ENCODE measurements around the gene PTPN18.

- TF ChIP-seq POLR2A (IDR thresholded peaks at IDR 0.05) (no peak), POLR2AphosphoS5 (IDR thresholded peaks at IDR 0.05) (no peak)
- TF ChIP-seq, protein P1, sequence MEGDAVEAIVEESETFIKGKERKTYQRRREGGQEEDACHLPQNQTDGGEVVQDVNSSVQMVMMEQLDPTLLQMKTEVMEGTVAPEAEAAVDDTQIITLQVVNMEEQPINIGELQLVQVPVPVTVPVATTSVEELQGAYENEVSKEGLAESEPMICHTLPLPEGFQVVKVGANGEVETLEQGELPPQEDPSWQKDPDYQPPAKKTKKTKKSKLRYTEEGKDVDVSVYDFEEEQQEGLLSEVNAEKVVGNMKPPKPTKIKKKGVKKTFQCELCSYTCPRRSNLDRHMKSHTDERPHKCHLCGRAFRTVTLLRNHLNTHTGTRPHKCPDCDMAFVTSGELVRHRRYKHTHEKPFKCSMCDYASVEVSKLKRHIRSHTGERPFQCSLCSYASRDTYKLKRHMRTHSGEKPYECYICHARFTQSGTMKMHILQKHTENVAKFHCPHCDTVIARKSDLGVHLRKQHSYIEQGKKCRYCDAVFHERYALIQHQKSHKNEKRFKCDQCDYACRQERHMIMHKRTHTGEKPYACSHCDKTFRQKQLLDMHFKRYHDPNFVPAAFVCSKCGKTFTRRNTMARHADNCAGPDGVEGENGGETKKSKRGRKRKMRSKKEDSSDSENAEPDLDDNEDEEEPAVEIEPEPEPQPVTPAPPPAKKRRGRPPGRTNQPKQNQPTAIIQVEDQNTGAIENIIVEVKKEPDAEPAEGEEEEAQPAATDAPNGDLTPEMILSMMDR (IDR thresholded peaks at IDR 0.05), result no peak
Measured at GRCh38 chr2:130318906-130319305, 37.0 kb upstream of the PTPN18 start.
